Keratinocyte (primary cell): Measurements from ENCODE around the gene EGLN3. TPM values are rescaled to one million over a fixed set of nuclear protein-coding genes. Genes with fewer than 3 reads are reported as not detected.

Source experiments
- DNase-seq: peaks from one replicate; pipeline ENCODE4 v3.0.0-alpha.2; 2011; ENCODE audit warnings: low read depth, missing footprints, low spot score
- FAIRE-seq: peaks from 2 replicates; lab custom pipeline; 2011; peaks lifted over from hg19 to GRCh38; lab: Jason Lieb, UNC
- H2AFZ ChIP-seq: 2 replicates; pipeline ENCODE4 v1.6.0; 2012; ENCODE audit warnings: low read length, control low read depth, inconsistent platforms; ENCODE audit not compliant: control insufficient read depth
- H3K27ac ChIP-seq: 2 replicates; pipeline ENCODE4 v1.5.1; 2011; ENCODE audit warnings: low read length; ENCODE audit not compliant: control insufficient read depth, insufficient read depth
- H3K27me3 ChIP-seq: 3 replicates; pipeline ENCODE4 v1.6.0; 2011; ENCODE audit warnings: low read length; ENCODE audit not compliant: control insufficient read depth, insufficient read depth; ENCODE audit errors: extremely low read depth
- H3K36me3 ChIP-seq, 2 experiments: 2 replicates in 1 of 2; 3 replicates in 1 of 2; pipeline ENCODE4 v1.5.1; 2011; ENCODE audit warnings: low read length in 2 of 2, mild to moderate bottlenecking in 1 of 2; ENCODE audit not compliant: control insufficient read depth in 2 of 2, insufficient read depth in 2 of 2; ENCODE audit errors: extremely low read depth in 1 of 2
- H3K4me1 ChIP-seq: 3 replicates; pipeline ENCODE4 v1.5.1; 2011; ENCODE audit warnings: low read length; ENCODE audit not compliant: control insufficient read depth, insufficient read depth; ENCODE audit errors: extremely low read depth
- H3K4me2 ChIP-seq: 3 replicates; pipeline ENCODE4 v1.6.0; 2011; ENCODE audit warnings: low read depth, low read length; ENCODE audit not compliant: control insufficient read depth, insufficient read depth; ENCODE audit errors: extremely low read depth
- H3K4me3 ChIP-seq, 3 experiments: fragments of 200-600 bp in 1 of 3; sonication (generic) in 1 of 3; 2 replicates in 2 of 3; 3 replicates in 1 of 3; pipeline ENCODE4 v1.5.1; 2011 to 2016; ENCODE audit warnings: low read length in 3 of 3, mild to moderate bottlenecking in 3 of 3, control low read depth in 2 of 3, inconsistent platforms in 1 of 3, low read depth in 1 of 3, mixed read lengths in 1 of 3, mixed run types in 1 of 3, moderate library complexity in 1 of 3; ENCODE audit not compliant: control insufficient read depth in 2 of 3, insufficient read depth in 2 of 3; ENCODE audit errors: extremely low read depth in 1 of 3
- H3K79me2 ChIP-seq: 2 replicates; pipeline ENCODE4 v1.6.0; 2012; ENCODE audit warnings: low read length; ENCODE audit not compliant: control insufficient read depth, insufficient read depth
- H3K9ac ChIP-seq: 3 replicates; pipeline ENCODE4 v1.6.0; 2011; ENCODE audit warnings: low read length; ENCODE audit not compliant: control insufficient read depth, insufficient read depth; ENCODE audit errors: extremely low read depth
- H3K9me1 ChIP-seq: 3 replicates; pipeline ENCODE4 v1.6.0; 2011; ENCODE audit warnings: low read length; ENCODE audit not compliant: control insufficient read depth, insufficient read depth; ENCODE audit errors: extremely low read depth
- H3K9me3 ChIP-seq: 2 replicates; pipeline ENCODE4 v1.5.1; 2012; ENCODE audit warnings: low read depth, low read length; ENCODE audit not compliant: control insufficient read depth
- H4K20me1 ChIP-seq: 3 replicates; pipeline ENCODE4 v1.6.0; 2011; ENCODE audit warnings: low read length; ENCODE audit not compliant: control insufficient read depth, insufficient read depth; ENCODE audit errors: extremely low read depth
- CTCF ChIP-seq, 3 experiments: IDR thresholded peaks in 1 of 3; conservative IDR thresholded peaks in 1 of 3; optimal IDR thresholded peaks in 1 of 3; 2 replicates in 2 of 3; 3 replicates in 1 of 3; pipeline versions ENCODE3 to v1.5.1; 2011; ENCODE audit warnings: low read length in 3 of 3, mild to moderate bottlenecking in 3 of 3, moderate library complexity in 2 of 3, control low read depth in 1 of 3, inconsistent platforms in 1 of 3; ENCODE audit not compliant: insufficient read depth in 2 of 3; ENCODE audit errors: extremely low read depth in 1 of 3
- EZH2 ChIP-seq: IDR thresholded peaks from one replicate; pipeline ENCODE4 v1.6.1; 2012; ENCODE audit warnings: inconsistent platforms, mild to moderate bottlenecking, low read length, moderate library complexity
- dilution Hi-C: fragments of 300-500 bp; cut with MboI; formaldehyde crosslinking; loops from one replicate; pipeline ENCODE4 v1.7.0; 2020; ENCODE audit warnings: low sequenced_read_pairs; ENCODE audit not compliant: extremely low pct_ligation_motif_present
- polyA plus RNA-seq, 5 experiments: library from polyadenylated mRNA; depleted of rRNA in 3 of 5; stranded (reverse) in 3 of 5; stranded (forward) in 1 of 5; unstranded in 1 of 5; fragments of >200 nt; gene quantifications; 1 replicate in 1 of 5; 2 replicates in 3 of 5; 3 replicates in 1 of 5; pipeline versions ENCODE4 v1.2.1 to v1.2.3, GENCODE V29; 2011 to 2012; ENCODE audit warnings: missing spikeins in 2 of 5, low read depth in 1 of 5, low replicate concordance in 1 of 5

The EGLN3 gene
- polyA plus RNA-seq, 1 donor (not counting 4 experiments of a cell fraction or from before 2014, with no cell fraction given): 9.3 TPM

DNA sequence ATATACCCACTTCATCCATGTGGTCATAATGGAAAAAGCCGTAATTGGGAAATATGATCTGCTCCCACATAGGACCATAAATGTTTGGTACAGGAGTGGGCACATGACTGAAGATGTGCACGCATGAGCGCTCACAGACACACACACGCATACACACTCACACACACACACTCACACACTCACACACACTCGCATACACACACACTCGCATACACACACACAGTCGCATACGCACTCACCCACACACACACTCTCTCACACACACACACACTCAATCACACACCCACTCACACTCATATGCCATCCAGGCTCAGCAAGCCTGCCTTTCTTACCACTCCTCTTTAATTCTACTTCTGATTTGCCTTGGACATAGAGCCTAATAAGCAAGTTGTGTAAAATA, 45.6 kb upstream of the EGLN3 start:
- H3K27me3 ChIP-seq: no peaks in the 10 kb centered on the region
- H3K4me3 ChIP-seq: no peak overlapping the region
- H2AFZ ChIP-seq: no peak overlapping the region
- dilution Hi-C loops: no loop called here
- TF ChIP-seq CTCF (optimal IDR thresholded peaks at IDR 0.05 in 1 of 3, IDR thresholded peaks at IDR 0.05 in 1 of 3, conservative IDR thresholded peaks at IDR 0.05 in 1 of 3; ENCODE audit: extremely low read depth in 1 of 3, insufficient read depth in 2 of 3, low read length in 3 of 3): no peak
- no peak for TF ChIP-seq EZH2
- FAIRE-seq (no peak), DNase-seq (no peak)
- no peak overlapping the region for H3K4me2 ChIP-seq
- no peaks in the 10 kb centered on the region for H4K20me1 ChIP-seq
- no peak overlapping the region for H3K9ac ChIP-seq
- H3K9me1 ChIP-seq: no peaks in the 10 kb centered on the region
- H3K79me2 ChIP-seq: no peaks in the 10 kb centered on the region
- H3K36me3 ChIP-seq: no peaks in the 10 kb centered on the region
- H3K9me3 ChIP-seq: no peaks in the 10 kb centered on the region
- H3K27ac ChIP-seq: no peak overlapping the region
- no peaks in the 10 kb centered on the region for H3K4me1 ChIP-seq

DNA sequence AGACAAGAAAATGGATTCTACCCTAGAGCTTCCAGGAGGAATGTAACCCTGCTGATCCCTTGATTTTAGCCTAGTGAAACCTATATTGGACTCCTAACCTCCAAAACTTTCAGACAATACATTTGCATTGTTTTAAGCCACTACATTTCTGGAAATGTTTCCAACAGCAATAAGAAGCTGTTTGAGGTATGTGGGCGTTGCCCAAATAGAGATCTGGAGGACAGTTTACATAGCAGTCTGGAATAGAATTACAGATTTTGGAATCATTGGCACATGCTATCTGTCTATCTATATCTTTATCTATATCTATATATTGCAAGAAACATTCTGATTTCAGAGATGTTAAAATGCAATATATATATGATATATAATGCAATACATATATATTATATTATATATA, 42.4 kb upstream of the EGLN3 start:
- DNase-seq: no peak
- Histone ChIP-seq H3K9ac (no peak overlapping the region), H3K4me1 (peaks cover 11% of the 10 kb centered on the region), H3K4me3 (no peak overlapping the region), H3K79me2 (no peaks in the 10 kb centered on the region), H3K27me3 (no peaks in the 10 kb centered on the region), H3K4me2 (no peak overlapping the region), H3K27ac (no peak overlapping the region), H3K36me3 (no peaks in the 10 kb centered on the region), H4K20me1 (no peaks in the 10 kb centered on the region), H3K9me1 (no peaks in the 10 kb centered on the region), H2AFZ (no peak overlapping the region), H3K9me3 (no peaks in the 10 kb centered on the region)
- no peak for FAIRE-seq
- TF ChIP-seq EZH2 (no peak), CTCF (optimal IDR thresholded peaks at IDR 0.05 in 1 of 3, IDR thresholded peaks at IDR 0.05 in 1 of 3, conservative IDR thresholded peaks at IDR 0.05 in 1 of 3; ENCODE audit: extremely low read depth in 1 of 3, insufficient read depth in 2 of 3, low read length in 3 of 3) (no peak)
- dilution Hi-C loops: no loop called here
